GM23338 (cell line): Measurements from ENCODE around the gene KCMF1. TPM values are rescaled to one million over a fixed set of nuclear protein-coding genes. Genes with fewer than 3 reads are reported as not detected.

ENCODE experiments used
- polyA plus RNA-seq: library from polyadenylated mRNA; unstranded; fragments of >200 nt; fragmentation: Nextera tagmentation; extraction: Ambion mirVana; gene quantifications from 2 replicates; pipeline ENCODE4 v1.2.1, GENCODE V29; 2016
- small RNA-seq: library from RNA; depleted of rRNA; stranded (forward); fragments of <200 nt; gene quantifications from one replicate; pipeline ENCODE3, GENCODE V24; 2014; ENCODE audit warnings: low replicate concordance
- total RNA-seq: library from RNA; depleted of rRNA; stranded (reverse); fragments of >200 nt; shearing (Covaris generic); gene quantifications from 2 replicates; pipeline ENCODE4 v1.2.3, GENCODE V29; 2014; rRNA removed

The KCMF1 gene
- total and polyA plus RNA-seq, 2 experiments from 2014 or later, result 29.3 to 120 TPM

Small RNAs within 50 kb of the gene (small RNA-seq; reads per million reads assigned to genes)
- gene AC078974.1, result not detected

Other genes starting within 250 kb of the KCMF1 start
- gene TRABD2A, start 90.1 kb upstream of the KCMF1 start, total RNA-seq, result 12.1 and 15.7 TPM in 2 replicates
- gene TRABD2A, start 90.1 kb upstream of the KCMF1 start, polyA plus RNA-seq, result 5.5 and 6.0 TPM in 2 replicates
- 834 and 976 TPM in 2 replicates for gene TMSB10, start 65.5 kb upstream of the KCMF1 start, total RNA-seq
- gene TMSB10, start 65.5 kb upstream of the KCMF1 start, polyA plus RNA-seq, result 2,942 and 3,166 TPM in 2 replicates
- 42.4 and 47.3 TPM in 2 replicates for gene TCF7L1, start 162.2 kb downstream of the KCMF1 start, total RNA-seq
- 101 and 113 TPM in 2 replicates for gene TCF7L1, start 162.2 kb downstream of the KCMF1 start, polyA plus RNA-seq